Pancreas (tissue), 10 donors: ENCODE data around the gene SRCIN1. TPM values are rescaled to one million over a fixed set of nuclear protein-coding genes. Genes with fewer than 3 reads are reported as not detected.

Source experiments
- ATAC-seq, 4 donors: fragments of 200-7000 bp; cut with Tn5 transposase; one replicate each; pipeline versions ENCODE4 v1.8.0 to v1.9.1; 2020; ENCODE audit warnings: mild to moderate bottlenecking in 4 of 4, moderate library complexity in 4 of 4
- DNase-seq, 6 donors: peaks; one replicate each; pipeline ENCODE4 v3.0.0-alpha.2; 2020
- FAIRE-seq: peaks from 2 replicates; lab custom pipeline; 2012; peaks lifted over from hg19 to GRCh38; lab: Jason Lieb, UNC
- H3K27ac ChIP-seq, 4 donors: fragments of 200-600 bp; sonication (generic); 1 replicate in 3 of 4; 2 replicates in 1 of 4; pipeline versions ENCODE4 v1.5.0 to v1.8.0; 2020
- H3K27me3 ChIP-seq, 4 donors: fragments of 200-600 bp; one replicate each; pipeline ENCODE4 v1.8.0; 2021
- H3K36me3 ChIP-seq, 3 donors: fragments of 200-600 bp; sonication (generic) in 1 of 3; one replicate each; pipeline versions ENCODE4 v1.5.0 to v1.8.0; 2020 to 2021
- H3K4me1 ChIP-seq, 3 donors: fragments of 200-600 bp; one replicate each; pipeline ENCODE4 v1.8.0; 2021
- H3K4me3 ChIP-seq, 4 donors: fragments of 200-600 bp; sonication (generic) in 2 of 4; one replicate each; pipeline versions ENCODE4 v1.5.0 to v1.8.0; 2020 to 2021
- H3K9me3 ChIP-seq, 4 donors: fragments of 200-600 bp; one replicate each; pipeline ENCODE4 v1.8.0; 2021
- CTCF ChIP-seq, 4 donors: fragments of 200-600 bp; sonication (generic) in 3 of 4; IDR thresholded peaks; one replicate each; pipeline versions ENCODE4 v1.5.0 to v1.8.0; 2021; ENCODE audit warnings: antibody characterized with exemption in 4 of 4
- WGBS, 2 donors: extraction: QIAGEN DNeasy Blood & Tissue Kit; methylation state at CpG; one replicate each; pipeline ENCODE4 v1.1.7; 2013; 5-methylcytosine and 5-hydroxymethylcytosine counted together
- intact Hi-C, 3 donors: fragments of 100-400 bp; cut with DNase I; formaldehyde crosslinking; loops; one replicate each; pipeline versions ENCODE4 v1.11.1 to v1.14.2; 2022
- polyA plus RNA-seq, 2 donors: library from polyadenylated mRNA; stranded (reverse); fragments of 200-250 nt; gene quantifications; one replicate each; pipeline ENCODE4 v1.2.3, GENCODE V29; 2013
- total RNA-seq, 6 donors: library from RNA; stranded (reverse); fragmentation: NEBNext Ultra II Directional in 4 of 6; extraction: Animal tissue kit (Norgen Biotek cat#: 25700) in 4 of 6; gene quantifications; one replicate each; pipeline versions ENCODE4 v1.2.1 to v1.2.4, GENCODE V29; 2021 to 2023
- donor health status: healthy with polysubstance abuse.
- donor health status: DM: no; HTN: no; CAD: no; lungs with moderate emphysema.
- donor health status: DM: no; HTN: no; CAD: no.
- donor health status: control.
- donor health status: control.
- donor health status: Bipolar disorder and iron deficiency.
- donor health status: DM: yes; HTN: yes; CAD: no.
- donor health status: DM: no; HTN: no; CAD: no.
- donor health status: DM: no; HTN: no; CAD: no.
- donor health status: DM: yes; HTN: yes; CAD: no.

SRCIN1 gene
- total and polyA plus RNA-seq, 8 donors: 5.8 to 30.3 (median 9.0) TPM

DNA sequence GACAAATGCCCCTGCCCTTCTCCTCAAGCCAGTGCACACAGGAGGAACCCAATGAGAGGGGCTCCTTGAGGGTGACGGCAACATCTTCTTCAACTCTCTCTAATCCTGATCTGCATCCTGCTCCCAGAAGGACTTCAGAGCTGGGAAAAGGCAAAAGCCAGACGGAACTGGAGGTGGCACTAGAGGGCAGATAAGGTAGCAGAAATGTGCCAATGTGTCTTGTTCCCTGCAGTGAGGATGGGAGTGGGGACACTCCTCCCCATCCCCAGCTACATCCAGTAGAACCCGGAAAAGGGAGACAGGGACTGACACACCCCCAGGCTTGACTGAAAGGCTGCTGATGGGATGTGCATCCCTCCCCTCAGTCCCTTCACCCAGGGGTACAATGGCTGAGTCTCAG, 28.5 kb downstream of the SRCIN1 start:
- no peak for FAIRE-seq

DNA sequence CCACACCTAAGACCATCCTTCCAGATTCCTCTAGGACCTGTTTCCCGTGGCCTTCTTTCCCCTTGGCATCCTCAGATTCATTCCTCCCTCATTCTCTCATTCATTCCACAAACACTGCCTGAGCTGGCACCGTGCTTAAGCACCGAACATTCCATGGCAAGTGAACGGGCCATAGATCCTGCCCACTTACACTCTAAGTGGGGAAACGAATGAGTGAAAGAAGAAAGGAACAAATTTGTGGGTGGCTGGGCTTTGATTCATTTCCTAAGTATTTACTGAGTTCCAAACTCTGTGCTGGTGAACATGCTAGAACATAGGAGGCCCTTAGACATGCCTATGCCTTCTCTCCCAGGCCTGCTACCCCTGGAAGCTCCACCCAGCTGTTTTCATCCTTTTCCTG, 30.0 kb downstream of the SRCIN1 start:
- no peak overlapping the region for H3K27ac ChIP-seq
- H3K27me3 ChIP-seq: no peaks in the 10 kb centered on the region
- H3K4me1 ChIP-seq: no peaks in the 10 kb centered on the region
- no peak overlapping the region for H3K4me3 ChIP-seq
- ATAC-seq (no peak), DNase-seq (no peak), FAIRE-seq (no peak)
- WGBS, 2 donors: 57 to 72% methylated on average over 5 of the region's 5 CpGs
- intact Hi-C loops: no loop called here
- no peak for TF ChIP-seq CTCF (IDR thresholded peaks at IDR 0.05)
- no peaks in the 10 kb centered on the region for H3K36me3 ChIP-seq
- no peaks in the 10 kb centered on the region for H3K9me3 ChIP-seq

More for the DNA sequence above, 28.5 kb downstream of the SRCIN1 start:
- H3K9me3 ChIP-seq: no peaks in the 10 kb centered on the region
- H3K27me3 ChIP-seq: no peaks in the 10 kb centered on the region
- H3K4me3 ChIP-seq: no peak overlapping the region
- no peaks in the 10 kb centered on the region for H3K4me1 ChIP-seq
- intact Hi-C loops: no loop called here
- TF ChIP-seq CTCF (IDR thresholded peaks at IDR 0.05): no peak
- WGBS, 2 donors: 71 to 85% methylated on average over 3 of the region's 3 CpGs
- no peaks in the 10 kb centered on the region for H3K36me3 ChIP-seq
- ATAC-seq (no peak), DNase-seq (no peak)
- H3K27ac ChIP-seq: no peak overlapping the region

DNA sequence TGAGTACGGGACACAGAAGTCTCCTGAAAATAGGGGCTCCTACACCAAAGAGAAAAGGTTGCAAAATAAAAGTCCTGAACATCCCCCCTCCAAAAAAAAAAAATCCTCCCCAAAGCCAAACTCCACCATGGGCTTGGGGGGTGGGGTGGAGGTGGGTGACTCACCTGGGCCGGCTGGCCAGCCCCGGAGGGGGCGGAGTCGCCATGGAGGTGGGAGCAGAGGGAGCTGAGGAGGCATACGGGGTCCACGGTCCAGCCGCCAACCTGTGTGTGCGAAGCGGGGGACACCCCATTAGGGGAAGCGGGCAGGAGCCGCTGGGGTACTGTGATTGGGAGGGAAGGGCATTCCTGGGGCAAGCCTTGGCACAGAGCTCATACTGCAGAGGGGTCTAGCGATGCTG, 31.0 kb downstream of the SRCIN1 start:
- Histone ChIP-seq H3K9me3 (no peaks in the 10 kb centered on the region), H3K36me3 (no peaks in the 10 kb centered on the region), H3K4me3 (no peak overlapping the region), H3K27ac (no peak overlapping the region), H3K27me3 (no peaks in the 10 kb centered on the region), H3K4me1 (no peaks in the 10 kb centered on the region)
- no peak for TF ChIP-seq CTCF (IDR thresholded peaks at IDR 0.05)
- 73 to 79% methylated on average over 13 of the region's 13 CpGs for WGBS, 2 donors
- intact Hi-C loops: no loop called here
- no peak for FAIRE-seq
- no peak for DNase-seq
- no peak for ATAC-seq

GRCh38 chr17:38572669-38573365, 32.9 kb downstream of the SRCIN1 start:
- ATAC-seq (peak; percentile 60 to 82 (median 73)), DNase-seq (peak in 2 of 6 donors; percentile 30 to 75), FAIRE-seq (no peak)
- WGBS, 2 donors: 3 to 5% methylated on average over 30 to 61 of the region's 61 CpGs
- Histone ChIP-seq H3K4me1 (no peaks in the 10 kb centered on the region), H3K9me3 (no peaks in the 10 kb centered on the region), H3K36me3 (no peaks in the 10 kb centered on the region), H3K27me3 (no peaks in the 10 kb centered on the region), H3K27ac (no peak overlapping the region), H3K4me3 (peak overlapping the region in 3 of 4 donors; percentile 5 to 35 (median 28))
- no peak for TF ChIP-seq CTCF (IDR thresholded peaks at IDR 0.05)
- intact Hi-C loops: no loop called here
